ENCODE measurements around the gene LRRC4B. TPM values are rescaled to one million over a fixed set of nuclear protein-coding genes. Genes with fewer than 3 reads are reported as not detected.
"Not testable (repeated sequence)": the region's sequence is repeated elsewhere in the genome, so short reads cannot be mapped to it uniquely, and the experiment has no call there.

LRRC4B gene
- total RNA-seq, result not detected

GRCh38 chr19:50567882-50568727 lies at the start of gene LRRC4B:
Gene LRRC4B, minus strand, starts transcription at chr19:50568435. Its CDS starts 19,597 bp downstream, at chr19:50548838.
- ChIA-PET CTCF (no interaction called here), POLR2A (no interaction called here)

- POLR2A ChIA-PET, result not testable (repeated sequence)
These were observed 44.5 kb upstream of the LRRC4B start for GRCh38 chr19:50612504-50613404.

GRCh38 chr19:50607874-50608785 lies 39.9 kb upstream of the LRRC4B start:
- ChIA-PET POLR2A (interaction anchor here (0.6 to 0.7 kb wide), 3 partner anchors 58 to 274 kb away, joined by 4 to 5 read pairs (median 4); no protein-coding TSS in a partner anchor), CTCF (interaction anchor here (0.6 to 0.9 kb wide), 5 partner anchors 72 to 408 kb away, joined by 3 to 5 read pairs (median 3); no protein-coding TSS in a partner anchor)

More at GRCh38 chr19:50612504-50613404, 44.5 kb upstream of the LRRC4B start:
- CTCF ChIA-PET, result not testable (repeated sequence)

- ChIA-PET CTCF (interaction anchor here (0.6 to 0.9 kb wide), 2 partner anchors 71 to 314 kb away, joined by 3 to 4 read pairs; no protein-coding TSS in a partner anchor), POLR2A (no interaction called here)
These were observed 39.2 kb upstream of the LRRC4B start for GRCh38 chr19:50607388-50607787.

GRCh38 chr19:50606059-50606836 lies 38.0 kb upstream of the LRRC4B start:
- CTCF ChIA-PET, POLR2A ChIA-PET: not testable (repeated sequence)

GRCh38 chr19:50604264-50605073 lies 36.2 kb upstream of the LRRC4B start:
- CTCF ChIA-PET, result not testable (repeated sequence)

GRCh38 chr19:50602935-50603334 lies 34.7 kb upstream of the LRRC4B start:
- POLR2A ChIA-PET, result no interaction called here
- CTCF ChIA-PET, result no interaction called here

More at GRCh38 chr19:50604264-50605073, 36.2 kb upstream of the LRRC4B start:
- POLR2A ChIA-PET, result not testable (repeated sequence)

GRCh38 chr19:50602496-50602895 lies 34.3 kb upstream of the LRRC4B start:
- ChIA-PET POLR2A (no interaction called here), CTCF (no interaction called here)

GRCh38 chr19:50602089-50602422 lies 33.8 kb upstream of the LRRC4B start:
- CTCF ChIA-PET, result no interaction called here
- POLR2A ChIA-PET, result no interaction called here

GRCh38 chr19:50601407-50602088 lies 33.3 kb upstream of the LRRC4B start:
- CTCF ChIA-PET, result no interaction called here
- POLR2A ChIA-PET, result no interaction called here

GRCh38 chr19:50599427-50599826 lies 31.2 kb upstream of the LRRC4B start:
- ChIA-PET POLR2A (no interaction called here), CTCF (no interaction called here)

- CTCF ChIA-PET, result no interaction called here
- POLR2A ChIA-PET, result no interaction called here
These were observed 22.0 kb upstream of the LRRC4B start for GRCh38 chr19:50590191-50590590.

- POLR2A ChIA-PET, CTCF ChIA-PET: not testable (repeated sequence)
These were observed 13.8 kb upstream of the LRRC4B start for GRCh38 chr19:50581795-50582660.

- POLR2A ChIA-PET, result no interaction called here
- CTCF ChIA-PET, result no interaction called here
These were observed 12.9 kb upstream of the LRRC4B start for GRCh38 chr19:50580970-50581634.

- ChIA-PET POLR2A (no interaction called here), CTCF (no interaction called here)
These were observed 12.0 kb upstream of the LRRC4B start for GRCh38 chr19:50580240-50580639.

- POLR2A ChIA-PET, result not testable (repeated sequence)
- CTCF ChIA-PET, result interaction anchor here (0.7 kb wide), 1 partner anchor 13 kb away, joined by 5 read pairs; no protein-coding TSS in a partner anchor
These were observed 8.5 kb upstream of the LRRC4B start for GRCh38 chr19:50576769-50577168.
